Left lung (tissue), 10 donors: ENCODE measurements around the gene KIAA1755. TPM values are rescaled to one million over a fixed set of nuclear protein-coding genes. Genes with fewer than 3 reads are reported as not detected.

ENCODE experiments used
- ATAC-seq: fragments of 200-7000 bp; cut with Tn5 transposase; one replicate; pipeline ENCODE4 v1.9.1; 2020; ENCODE audit warnings: moderate library complexity
- DNase-seq, 4 donors: peaks; one replicate each; pipeline ENCODE4 v3.0.0-alpha.2; 2013 to 2020
- H3K27ac ChIP-seq, 2 donors: fragments of 200-600 bp; sonication (generic) in 1 of 2; one replicate each; pipeline versions ENCODE4 v1.5.0 to v1.8.0; 2020 to 2021
- H3K27me3 ChIP-seq, 2 donors: fragments of 200-600 bp; sonication (generic) in 1 of 2; one replicate each; pipeline versions ENCODE4 v1.5.0 to v1.8.0; 2020 to 2021
- H3K36me3 ChIP-seq, 2 donors: fragments of 200-600 bp; sonication (generic) in 1 of 2; one replicate each; pipeline versions ENCODE4 v1.5.0 to v1.8.0; 2020 to 2021
- H3K4me1 ChIP-seq, 2 donors: fragments of 200-600 bp; one replicate each; pipeline ENCODE4 v1.8.0; 2021
- H3K4me3 ChIP-seq, 2 donors: fragments of 200-600 bp; sonication (generic) in 1 of 2; one replicate each; pipeline versions ENCODE4 v1.5.0 to v1.8.0; 2020 to 2021; ENCODE audit warnings: mild to moderate bottlenecking in 1 of 2
- H3K9me3 ChIP-seq, 2 donors: fragments of 200-600 bp; sonication (generic) in 1 of 2; one replicate each; pipeline versions ENCODE4 v1.5.0 to v1.8.0; 2020 to 2021
- intact Hi-C, 2 donors: fragments of 100-400 bp; cut with DNase I; formaldehyde crosslinking; loops; one replicate each; pipeline versions ENCODE4 v1.11.2 to v1.14.2; 2022
- polyA plus RNA-seq, 6 donors: library from polyadenylated mRNA; unstranded; fragments of 120-200 nt; gene quantifications; one replicate each; pipeline ENCODE4 v1.2.1, GENCODE V29; 2013; ENCODE audit not compliant: insufficient read length in 6 of 6
- total RNA-seq, 2 donors: library from RNA; stranded (reverse); fragmentation: NEBNext Ultra II Directional; extraction: Animal tissue kit (Norgen Biotek cat#: 25700); gene quantifications; one replicate each; pipeline ENCODE4 v1.2.1, GENCODE V29; 2021
- TF ChIP-seq, protein P1 (sequence below), 2 donors: fragments of 200-600 bp; sonication (generic) in 1 of 2; IDR thresholded peaks; one replicate each; pipeline versions ENCODE4 v1.5.0 to v1.8.0; 2021; ENCODE audit warnings: antibody characterized with exemption in 2 of 2
- donor health status: DM: no; HTN: yes; CAD: no.
- donor health status: DM: no; HTN: no; CAD: no.

The KIAA1755 gene
- total and polyA plus RNA-seq, 8 donors: 2.6 to 6.4 (median 3.1) TPM

DNA sequence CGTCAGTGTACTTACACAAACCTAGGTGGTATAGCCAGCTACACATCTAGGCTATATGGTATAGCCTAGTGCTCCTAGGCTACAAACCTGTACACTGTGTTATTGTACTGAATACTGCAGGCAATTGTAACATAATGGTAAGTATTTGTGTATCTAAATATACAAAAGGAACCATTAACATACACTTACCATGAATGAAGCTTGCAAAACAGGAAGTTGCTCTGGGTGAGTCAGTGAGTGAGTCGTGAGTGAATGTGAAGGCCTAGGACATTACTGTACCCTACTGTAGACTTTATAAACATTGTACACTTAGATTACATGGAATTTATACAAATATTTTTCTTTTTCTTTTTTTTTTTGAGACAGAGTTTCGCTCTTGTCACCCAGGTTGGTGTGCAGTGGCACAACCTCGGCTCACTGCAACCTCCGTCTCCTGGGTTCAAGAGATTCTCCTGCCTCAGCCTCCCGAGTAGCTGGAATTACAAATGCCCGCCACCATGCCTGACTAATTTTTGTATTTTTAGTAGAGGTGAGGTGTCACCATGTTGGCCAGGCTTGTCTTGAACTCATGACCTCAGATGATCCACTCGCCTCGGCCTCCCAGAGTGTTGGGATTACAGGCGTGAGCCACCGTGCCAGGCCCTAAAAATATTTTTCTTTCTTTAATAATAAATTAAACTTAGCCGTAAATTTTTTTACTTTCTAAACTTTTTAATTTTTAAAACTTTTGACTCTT is 15.4 kb upstream of the KIAA1755 start:
- Histone ChIP-seq H3K27ac (peak overlapping the region in 1 of 2 donors; percentile 49), H3K4me1 (peaks cover 0 to 14% of the 10 kb centered on the region in 2 donors), H3K36me3 (no peaks in the 10 kb centered on the region), H3K27me3 (no peaks in the 10 kb centered on the region), H3K9me3 (no peaks in the 10 kb centered on the region), H3K4me3 (no peak overlapping the region)
- no peak for DNase-seq
- TF ChIP-seq, protein P1, sequence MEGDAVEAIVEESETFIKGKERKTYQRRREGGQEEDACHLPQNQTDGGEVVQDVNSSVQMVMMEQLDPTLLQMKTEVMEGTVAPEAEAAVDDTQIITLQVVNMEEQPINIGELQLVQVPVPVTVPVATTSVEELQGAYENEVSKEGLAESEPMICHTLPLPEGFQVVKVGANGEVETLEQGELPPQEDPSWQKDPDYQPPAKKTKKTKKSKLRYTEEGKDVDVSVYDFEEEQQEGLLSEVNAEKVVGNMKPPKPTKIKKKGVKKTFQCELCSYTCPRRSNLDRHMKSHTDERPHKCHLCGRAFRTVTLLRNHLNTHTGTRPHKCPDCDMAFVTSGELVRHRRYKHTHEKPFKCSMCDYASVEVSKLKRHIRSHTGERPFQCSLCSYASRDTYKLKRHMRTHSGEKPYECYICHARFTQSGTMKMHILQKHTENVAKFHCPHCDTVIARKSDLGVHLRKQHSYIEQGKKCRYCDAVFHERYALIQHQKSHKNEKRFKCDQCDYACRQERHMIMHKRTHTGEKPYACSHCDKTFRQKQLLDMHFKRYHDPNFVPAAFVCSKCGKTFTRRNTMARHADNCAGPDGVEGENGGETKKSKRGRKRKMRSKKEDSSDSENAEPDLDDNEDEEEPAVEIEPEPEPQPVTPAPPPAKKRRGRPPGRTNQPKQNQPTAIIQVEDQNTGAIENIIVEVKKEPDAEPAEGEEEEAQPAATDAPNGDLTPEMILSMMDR (IDR thresholded peaks at IDR 0.05): no peak
- intact Hi-C loops: no loop called here
- peak; percentile 44 for ATAC-seq

DNA sequence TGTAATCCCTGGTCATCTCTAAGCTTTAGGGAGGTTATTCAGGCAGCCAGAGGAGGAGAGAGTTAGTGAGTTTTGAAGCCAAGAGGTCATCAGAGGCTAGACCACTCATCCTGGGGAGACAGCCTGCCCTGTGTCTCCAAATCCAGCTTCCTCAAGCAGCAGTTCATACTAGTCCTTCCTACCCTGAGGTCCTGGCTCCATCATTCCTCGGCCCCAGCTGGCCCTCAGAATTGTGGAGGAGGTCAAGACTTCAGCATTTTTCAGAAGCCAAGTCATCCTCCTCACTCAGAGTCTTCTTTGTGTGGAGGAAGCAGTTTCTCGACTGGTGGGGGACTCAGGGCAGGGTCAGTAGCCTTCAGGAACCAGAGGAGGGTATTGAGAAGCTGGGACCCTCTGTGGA is 12.4 kb upstream of the KIAA1755 start:
- Histone ChIP-seq H3K36me3 (no peaks in the 10 kb centered on the region), H3K4me3 (no peak overlapping the region), H3K27ac (no peak overlapping the region), H3K27me3 (peaks cover 0 to 3% of the 10 kb centered on the region in 2 donors), H3K9me3 (no peaks in the 10 kb centered on the region), H3K4me1 (peaks cover 0 to 14% of the 10 kb centered on the region in 2 donors)
- no peak for DNase-seq
- TF ChIP-seq, protein P1 (IDR thresholded peaks at IDR 0.05): no peak
- intact Hi-C loops: no loop called here
- ATAC-seq: peak; percentile 11

- no peak overlapping the region for H3K27ac ChIP-seq
- ATAC-seq (no peak), DNase-seq (no peak)
- H3K36me3 ChIP-seq: no peaks in the 10 kb centered on the region
- no peak overlapping the region for H3K4me3 ChIP-seq
- TF ChIP-seq, protein P1 (IDR thresholded peaks at IDR 0.05): no peak
- peaks cover 0 to 3% of the 10 kb centered on the region in 2 donors for H3K27me3 ChIP-seq
- peaks cover 0 to 14% of the 10 kb centered on the region in 2 donors for H3K4me1 ChIP-seq
- intact Hi-C loops: no loop called here
- no peaks in the 10 kb centered on the region for H3K9me3 ChIP-seq
Observed at GRCh38 chr20:38272398-38272797, 11.9 kb upstream of the KIAA1755 start.

DNA sequence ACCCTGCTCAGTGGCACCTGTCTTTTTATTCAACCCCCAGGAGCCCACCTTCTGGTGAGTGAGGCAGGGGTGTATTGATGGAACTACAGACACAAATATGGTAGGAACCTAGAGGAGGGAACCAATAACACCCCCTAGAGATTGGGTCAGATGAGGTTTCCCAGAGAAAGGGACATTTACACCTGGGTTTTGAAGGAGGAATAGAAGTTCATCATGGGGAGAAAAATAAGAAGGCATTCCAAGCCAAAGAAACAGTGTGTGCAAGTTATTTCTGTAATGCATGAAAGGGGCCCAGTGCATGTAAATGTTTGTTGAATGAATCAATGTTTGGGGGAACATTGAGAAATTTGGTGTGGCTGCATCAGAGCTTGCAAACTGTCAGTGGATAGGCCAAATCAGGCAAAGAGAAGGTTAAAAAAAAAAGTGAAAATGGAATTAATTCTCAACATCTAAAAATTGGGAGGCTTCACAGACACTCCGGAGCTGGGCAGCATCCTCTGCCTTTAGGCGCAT is 11.1 kb upstream of the KIAA1755 start:
- peaks cover 0 to 14% of the 10 kb centered on the region in 2 donors for H3K4me1 ChIP-seq
- no peak for ATAC-seq
- peaks cover 0 to 3% of the 10 kb centered on the region in 2 donors for H3K27me3 ChIP-seq
- H3K27ac ChIP-seq: no peak overlapping the region
- H3K4me3 ChIP-seq: no peak overlapping the region
- TF ChIP-seq, protein P1 (IDR thresholded peaks at IDR 0.05): no peak
- H3K9me3 ChIP-seq: no peaks in the 10 kb centered on the region
- DNase-seq: no peak
- intact Hi-C loops: no loop called here
- H3K36me3 ChIP-seq: no peaks in the 10 kb centered on the region

DNA sequence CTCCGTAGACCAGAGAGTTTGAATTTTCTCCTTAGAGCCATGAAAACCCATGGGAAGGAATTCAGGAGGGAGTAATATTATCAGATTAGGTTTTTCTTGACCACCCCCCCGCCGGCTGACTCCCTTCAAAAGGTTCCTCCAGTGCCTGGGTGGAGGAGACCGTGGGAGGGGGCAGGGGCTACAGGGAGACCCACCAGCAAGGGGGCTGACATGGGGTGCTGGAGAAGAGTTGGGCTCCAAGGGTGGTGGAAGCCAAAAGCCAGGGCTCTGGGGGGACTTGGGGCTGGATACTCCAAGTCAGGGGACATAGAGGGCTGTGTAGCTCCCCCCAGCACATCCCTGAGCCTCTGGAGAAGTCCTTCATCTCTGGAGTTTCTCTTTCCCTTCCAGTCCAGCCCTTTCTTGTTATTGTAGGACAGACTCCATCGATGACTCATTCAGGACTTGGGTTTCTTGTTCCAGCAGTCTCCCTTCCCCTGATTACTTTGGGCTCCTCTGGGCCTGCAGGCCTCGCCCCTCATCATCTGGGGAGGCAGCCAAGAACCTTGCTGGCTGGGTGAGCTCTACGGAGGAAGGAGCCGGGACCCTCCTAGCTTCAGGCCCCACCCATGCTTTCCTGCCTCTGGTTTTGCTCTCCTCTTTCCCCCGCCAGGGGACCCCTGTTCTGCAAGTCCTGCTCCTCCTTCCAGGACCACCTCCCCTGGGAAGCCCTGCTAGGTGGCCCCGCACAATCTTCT is 10.5 kb upstream of the KIAA1755 start:
- Histone ChIP-seq H3K27me3 (peaks cover 0 to 3% of the 10 kb centered on the region in 2 donors), H3K36me3 (no peaks in the 10 kb centered on the region), H3K4me3 (no peak overlapping the region), H3K4me1 (peaks cover 0 to 11% of the 10 kb centered on the region in 2 donors), H3K27ac (no peak overlapping the region), H3K9me3 (no peaks in the 10 kb centered on the region)
- no peak for DNase-seq
- peak; percentile 80 for ATAC-seq
- intact Hi-C loops: no loop called here
- TF ChIP-seq, protein P1 (IDR thresholded peaks at IDR 0.05): no peak
